ENCODE measurements around the gene ABCD4.
A peak's percentile ranks its signal among the peaks of the same experiment; 100 is the strongest.

ABCD4 gene

DNA sequence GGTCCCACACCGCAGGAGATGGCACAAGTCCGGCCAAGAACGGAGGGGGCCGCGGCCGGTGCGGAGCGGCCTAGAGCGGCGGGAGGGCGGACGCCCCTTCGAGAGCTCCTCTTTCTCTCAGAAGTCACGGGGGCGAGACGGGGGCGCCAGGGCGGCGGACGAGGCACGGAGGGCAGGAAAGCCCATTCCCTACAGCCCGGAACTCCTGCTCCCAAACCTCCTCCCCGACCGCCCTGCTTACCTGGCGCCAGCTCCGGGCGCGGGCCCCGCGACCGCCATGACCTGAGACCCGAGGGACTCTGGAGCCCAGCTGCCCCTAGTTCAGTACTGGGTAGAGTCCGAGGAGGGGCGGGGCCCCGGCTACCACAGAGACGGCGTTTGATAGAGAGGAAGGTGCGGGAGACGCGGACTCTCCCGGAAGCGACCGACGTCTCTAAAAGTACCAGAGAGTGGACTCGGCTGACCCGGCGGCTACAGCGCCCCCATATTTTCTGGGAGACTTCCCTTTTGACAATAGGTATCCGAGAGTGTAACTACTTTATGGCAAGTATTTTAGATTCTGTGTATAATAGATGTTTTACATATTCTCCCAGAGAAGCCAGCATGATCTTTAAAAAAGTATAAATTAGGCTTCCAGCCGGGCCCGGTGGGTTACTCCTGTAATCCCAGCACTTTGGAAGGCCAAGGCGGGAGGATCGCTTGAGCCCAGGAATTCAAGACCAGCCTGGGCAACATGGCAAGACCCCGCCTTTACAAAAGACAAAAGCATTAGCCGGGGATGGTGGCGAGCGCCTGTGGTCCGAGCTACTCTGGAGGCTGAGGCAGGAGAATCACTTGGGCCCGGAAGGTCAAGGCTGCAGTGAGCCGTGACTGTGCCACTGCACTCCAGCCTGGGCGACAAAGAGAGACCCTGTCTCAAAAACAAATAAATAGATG, at the start of gene ABCD4:
TSS of gene ABCD4 (minus strand) at position 301 of the 936 bp plus-strand sequence. CDS start at position 279, 22 bp downstream.
- peaks cover 13% of the 10 kb centered on the region for H3K36me3 ChIP-seq (replicated peaks)
- H3K4me3 ChIP-seq (ENCODE audit: low read depth, low read length), result peak within 1 kb of the TSS; percentile 88
- H3K27me3 ChIP-seq (replicated peaks), result no peaks in the 10 kb centered on the region
- TF ChIP-seq, protein P1, sequence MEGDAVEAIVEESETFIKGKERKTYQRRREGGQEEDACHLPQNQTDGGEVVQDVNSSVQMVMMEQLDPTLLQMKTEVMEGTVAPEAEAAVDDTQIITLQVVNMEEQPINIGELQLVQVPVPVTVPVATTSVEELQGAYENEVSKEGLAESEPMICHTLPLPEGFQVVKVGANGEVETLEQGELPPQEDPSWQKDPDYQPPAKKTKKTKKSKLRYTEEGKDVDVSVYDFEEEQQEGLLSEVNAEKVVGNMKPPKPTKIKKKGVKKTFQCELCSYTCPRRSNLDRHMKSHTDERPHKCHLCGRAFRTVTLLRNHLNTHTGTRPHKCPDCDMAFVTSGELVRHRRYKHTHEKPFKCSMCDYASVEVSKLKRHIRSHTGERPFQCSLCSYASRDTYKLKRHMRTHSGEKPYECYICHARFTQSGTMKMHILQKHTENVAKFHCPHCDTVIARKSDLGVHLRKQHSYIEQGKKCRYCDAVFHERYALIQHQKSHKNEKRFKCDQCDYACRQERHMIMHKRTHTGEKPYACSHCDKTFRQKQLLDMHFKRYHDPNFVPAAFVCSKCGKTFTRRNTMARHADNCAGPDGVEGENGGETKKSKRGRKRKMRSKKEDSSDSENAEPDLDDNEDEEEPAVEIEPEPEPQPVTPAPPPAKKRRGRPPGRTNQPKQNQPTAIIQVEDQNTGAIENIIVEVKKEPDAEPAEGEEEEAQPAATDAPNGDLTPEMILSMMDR (IDR thresholded peaks at IDR 0.05; ENCODE audit: low read depth, low read length, missing control alignments), result peak; percentile 55
- DNase-seq, result peak; percentile 94
- H3K27ac ChIP-seq, result peak within 1 kb of the TSS; percentile 17
- in situ Hi-C loops (cut with HindIII; ENCODE audit: low pct_ligation_motif_present, low sequenced_read_pairs), result no loop called here

DNA sequence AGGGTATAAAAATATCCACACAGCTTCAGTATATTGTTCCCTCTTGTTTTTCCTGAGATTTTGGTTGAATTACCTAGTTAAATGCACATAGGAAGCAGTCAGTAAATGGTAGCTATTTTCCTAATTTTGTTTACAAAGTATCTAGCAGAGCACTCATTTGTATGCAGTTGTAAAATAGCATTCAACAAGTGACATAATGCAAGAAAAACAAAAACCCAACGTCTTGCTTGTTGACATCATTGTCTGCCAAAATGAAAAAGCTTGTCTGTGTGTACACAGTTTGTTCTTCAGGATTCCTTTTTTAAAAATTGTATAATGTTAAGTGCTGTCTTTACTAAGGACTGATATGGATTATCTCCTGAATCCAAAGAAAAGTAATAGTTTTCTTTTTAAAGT, 48.2 kb upstream of the ABCD4 start:
- Histone ChIP-seq H3K36me3 (replicated peaks) (no peaks in the 10 kb centered on the region), H3K27ac (no peak overlapping the region), H3K27me3 (replicated peaks) (peaks cover 23% of the 10 kb centered on the region), H3K4me3 (ENCODE audit: low read depth, low read length) (no peak overlapping the region)
- in situ Hi-C loops (cut with HindIII; ENCODE audit: low pct_ligation_motif_present, low sequenced_read_pairs), result no loop called here
- TF ChIP-seq, protein P1 (IDR thresholded peaks at IDR 0.05; ENCODE audit: low read depth, low read length, missing control alignments), result no peak
- no peak for DNase-seq

DNA sequence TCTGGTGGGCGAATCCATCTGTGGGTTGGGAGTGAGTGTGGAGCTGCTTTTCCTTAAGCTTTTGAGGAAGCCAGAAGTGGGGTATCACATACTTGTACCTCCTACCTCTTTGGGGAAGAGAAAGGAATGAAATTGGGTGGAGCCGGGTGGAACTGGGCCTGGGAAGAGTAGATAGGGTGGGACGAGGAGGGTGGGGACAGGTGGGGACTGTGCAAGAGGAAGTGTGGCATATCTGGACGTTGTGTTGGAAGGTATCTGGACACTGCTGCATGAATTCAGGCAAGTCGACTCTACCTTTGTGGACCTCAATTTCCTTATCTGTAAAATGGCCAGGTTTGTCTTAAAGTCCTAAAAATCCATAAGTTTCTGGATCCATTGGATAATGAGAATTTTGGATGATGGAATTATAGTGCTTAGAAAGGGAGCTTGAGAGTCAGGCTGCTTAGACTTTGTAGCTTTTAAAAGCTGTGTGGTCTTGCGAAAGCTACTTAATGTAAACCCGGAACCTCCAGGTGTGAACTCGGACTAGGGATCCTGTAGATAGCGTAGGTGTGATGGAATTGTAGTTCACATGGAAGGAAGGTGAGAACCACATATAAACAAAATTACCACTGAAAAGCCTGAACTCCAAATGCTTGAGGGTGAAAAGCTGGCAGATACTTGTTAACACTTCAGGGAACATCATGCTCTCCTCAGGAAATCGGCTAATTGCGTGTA, 47.6 kb upstream of the ABCD4 start:
- no peak for DNase-seq
- Histone ChIP-seq H3K27ac (no peak overlapping the region), H3K36me3 (replicated peaks) (no peaks in the 10 kb centered on the region), H3K4me3 (ENCODE audit: low read depth, low read length) (no peak overlapping the region), H3K27me3 (replicated peaks) (peaks cover 23% of the 10 kb centered on the region)
- TF ChIP-seq, protein P1 (IDR thresholded peaks at IDR 0.05; ENCODE audit: low read depth, low read length, missing control alignments), result no peak
- in situ Hi-C loops (cut with HindIII; ENCODE audit: low pct_ligation_motif_present, low sequenced_read_pairs), result no loop called here

DNA sequence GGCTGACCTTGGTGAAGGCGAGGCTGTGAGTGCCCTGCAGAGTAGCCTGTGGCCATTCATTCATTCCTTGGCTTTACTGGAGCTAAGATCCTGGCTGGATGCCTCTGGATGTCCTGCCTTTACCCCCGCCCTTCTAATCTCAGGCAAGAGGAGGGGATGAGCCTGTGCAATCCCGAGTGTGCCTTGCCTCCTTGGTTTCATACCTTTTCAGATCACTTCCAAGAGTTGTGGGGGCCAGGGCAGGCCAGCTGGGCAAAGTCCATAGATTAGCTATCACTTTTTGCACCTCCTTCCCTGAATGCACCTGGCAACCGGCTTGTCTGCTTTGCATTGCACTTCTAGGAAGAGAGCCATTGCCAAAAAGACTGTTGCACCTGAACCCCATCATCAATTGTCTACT, 47.0 kb upstream of the ABCD4 start:
- Histone ChIP-seq H3K4me3 (ENCODE audit: low read depth, low read length) (no peak overlapping the region), H3K36me3 (replicated peaks) (no peaks in the 10 kb centered on the region), H3K27me3 (replicated peaks) (peaks cover 23% of the 10 kb centered on the region), H3K27ac (no peak overlapping the region)
- DNase-seq, result no peak
- TF ChIP-seq, protein P1 (IDR thresholded peaks at IDR 0.05; ENCODE audit: low read depth, low read length, missing control alignments), result no peak
- in situ Hi-C loops (cut with HindIII; ENCODE audit: low pct_ligation_motif_present, low sequenced_read_pairs), result no loop called here

DNA sequence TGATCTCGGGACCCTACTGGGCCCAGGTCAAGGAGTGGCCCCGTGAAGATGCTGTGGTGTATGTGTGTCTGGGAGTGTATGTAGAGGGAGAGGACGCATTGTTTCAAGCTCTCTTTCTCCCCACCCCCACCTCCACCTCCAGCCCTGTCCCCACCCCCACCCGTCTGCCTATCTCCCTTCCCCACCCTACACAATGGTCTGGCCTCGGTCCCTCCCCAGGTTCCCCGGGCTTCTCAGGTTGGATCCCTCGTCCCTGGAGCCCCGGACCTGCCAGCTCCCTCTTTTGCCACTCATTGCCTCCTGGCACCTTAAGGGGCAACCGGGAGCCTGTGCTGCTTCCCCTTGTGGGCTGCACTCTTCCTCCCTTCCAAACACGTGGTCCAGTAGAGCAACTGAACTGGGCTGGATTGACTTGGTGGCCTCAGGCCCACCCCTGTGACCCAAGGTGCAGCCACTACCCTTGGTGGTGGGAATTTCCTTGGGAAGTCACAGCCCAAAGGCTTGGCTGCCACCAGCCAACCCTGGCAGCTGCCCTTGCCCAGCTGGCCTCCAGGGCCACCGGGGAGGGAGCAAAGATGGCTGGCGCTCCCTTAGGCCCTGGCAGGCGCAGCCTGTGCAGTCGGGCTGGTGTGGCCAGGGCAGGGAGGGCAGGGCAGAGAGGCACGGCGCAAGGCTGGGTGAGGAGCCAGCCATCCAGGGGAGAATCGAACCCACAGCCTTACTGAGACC, 46.2 kb upstream of the ABCD4 start:
- DNase-seq, result no peak
- Histone ChIP-seq H3K27me3 (replicated peaks) (peaks cover 23% of the 10 kb centered on the region), H3K27ac (no peak overlapping the region), H3K36me3 (replicated peaks) (no peaks in the 10 kb centered on the region), H3K4me3 (ENCODE audit: low read depth, low read length) (no peak overlapping the region)
- in situ Hi-C loops (cut with HindIII; ENCODE audit: low pct_ligation_motif_present, low sequenced_read_pairs), result no loop called here
- TF ChIP-seq, protein P1 (IDR thresholded peaks at IDR 0.05; ENCODE audit: low read depth, low read length, missing control alignments), result no peak

Data from brain microvascular endothelial cell (primary cell).